Regular cardiac myocyte (primary cell): ENCODE results near the gene CFAP69. TPM values are rescaled to one million over a fixed set of nuclear protein-coding genes. Genes with fewer than 3 reads are reported as not detected.

Experiments used
- total RNA-seq: library from RNA; depleted of rRNA; stranded (reverse); fragments of >200 nt; gene quantifications from 2 replicates; pipeline ENCODE4 v1.2.3, GENCODE V29; 2014

CFAP69 gene, protein sequence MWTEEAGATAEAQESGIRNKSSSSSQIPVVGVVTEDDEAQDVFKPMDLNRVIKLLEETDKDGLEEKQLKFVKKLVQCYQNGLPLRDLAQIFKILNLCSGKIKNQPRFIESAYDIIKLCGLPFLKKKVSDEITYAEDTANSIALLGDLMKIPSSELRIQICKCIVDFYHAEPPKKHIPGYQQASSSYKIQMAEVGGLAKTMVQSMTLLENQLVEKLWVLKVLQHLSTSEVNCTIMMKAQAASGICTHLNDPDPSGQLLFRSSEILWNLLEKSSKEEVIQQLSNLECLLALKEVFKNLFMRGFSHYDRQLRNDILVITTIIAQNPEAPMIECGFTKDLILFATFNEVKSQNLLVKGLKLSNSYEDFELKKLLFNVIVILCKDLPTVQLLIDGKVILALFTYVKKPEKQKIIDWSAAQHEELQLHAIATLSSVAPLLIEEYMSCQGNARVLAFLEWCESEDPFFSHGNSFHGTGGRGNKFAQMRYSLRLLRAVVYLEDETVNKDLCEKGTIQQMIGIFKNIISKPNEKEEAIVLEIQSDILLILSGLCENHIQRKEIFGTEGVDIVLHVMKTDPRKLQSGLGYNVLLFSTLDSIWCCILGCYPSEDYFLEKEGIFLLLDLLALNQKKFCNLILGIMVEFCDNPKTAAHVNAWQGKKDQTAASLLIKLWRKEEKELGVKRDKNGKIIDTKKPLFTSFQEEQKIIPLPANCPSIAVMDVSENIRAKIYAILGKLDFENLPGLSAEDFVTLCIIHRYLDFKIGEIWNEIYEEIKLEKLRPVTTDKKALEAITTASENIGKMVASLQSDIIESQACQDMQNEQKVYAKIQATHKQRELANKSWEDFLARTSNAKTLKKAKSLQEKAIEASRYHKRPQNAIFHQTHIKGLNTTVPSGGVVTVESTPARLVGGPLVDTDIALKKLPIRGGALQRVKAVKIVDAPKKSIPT
- 1.2 and 9.0 TPM in 2 replicates for total RNA-seq

DNA sequence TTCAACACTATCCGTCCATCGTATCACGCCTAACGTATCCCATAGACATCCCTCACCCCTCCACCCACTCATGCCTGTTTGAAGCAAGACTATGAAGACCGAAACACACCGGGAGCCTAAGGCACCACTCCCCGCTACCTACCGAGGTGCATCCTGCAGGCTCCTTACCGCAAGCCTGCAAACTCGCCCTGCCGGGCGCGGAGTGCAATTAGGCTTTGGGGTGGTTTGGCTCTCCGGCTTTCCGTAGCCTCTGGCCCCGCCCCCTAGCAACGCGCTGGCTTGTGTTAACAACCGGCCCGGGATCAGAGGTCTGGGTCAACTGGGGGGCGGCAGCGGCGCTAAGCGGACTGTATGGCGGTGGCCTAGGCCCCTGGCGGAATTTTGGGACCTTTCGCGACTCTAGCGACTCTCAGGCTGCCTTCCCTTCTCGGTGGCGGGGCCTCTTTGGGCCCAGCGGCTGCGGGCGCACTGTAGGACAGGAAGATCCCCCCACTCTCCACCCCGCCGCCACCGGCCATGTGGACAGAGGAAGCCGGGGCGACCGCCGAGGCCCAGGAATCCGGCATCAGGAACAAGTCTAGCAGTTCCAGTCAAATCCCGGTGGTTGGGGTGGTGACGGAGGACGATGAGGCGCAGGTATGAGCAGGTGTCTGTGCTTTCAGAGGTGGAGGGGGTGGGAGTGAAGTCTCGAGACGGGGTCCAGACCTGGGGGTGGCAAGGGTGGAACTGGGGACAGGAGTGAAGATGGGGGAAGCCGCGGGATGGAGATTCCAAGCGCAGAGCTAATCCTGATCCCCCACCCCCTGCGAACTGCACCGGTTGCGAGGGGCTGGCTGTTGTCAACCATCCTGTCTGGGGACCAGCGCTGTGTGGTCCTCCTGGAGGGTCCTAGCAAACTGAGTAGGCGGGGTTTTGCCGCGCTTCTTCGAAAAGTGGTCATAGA is at the start of gene CFAP69:
TSS of gene CFAP69 (plus strand) at position 266 of the 943 bp plus-strand sequence. CDS start at position 517, 251 bp downstream.

GRCh38 chr7:90211391-90212148 is 33.4 kb upstream of the CFAP69 start, which contains the start of gene STEAP2:
Gene STEAP2 (plus strand): TSS chr7:90211740. CDS start chr7:90225083, 13,343 bp downstream.

GRCh38 chr7:90320801-90321494 is 76.0 kb downstream of the CFAP69 start, which contains the start of gene FAM237B:
Gene FAM237B (minus strand): TSS chr7:90321304. CDS start chr7:90319748, 1,556 bp downstream.

GRCh38 chr7:90346336-90347125 is 101.6 kb downstream of the CFAP69 start, which contains the start of gene GTPBP10:
Gene GTPBP10 (plus strand): TSS chr7:90346716. CDS start chr7:90346742, 26 bp downstream.

Other genes starting within 250 kb of the CFAP69 start
- gene STEAP1, start 90.7 kb upstream of the CFAP69 start, total RNA-seq, result 32.2 and 64.8 TPM in 2 replicates
- 9.2 and 36.9 TPM in 2 replicates for gene STEAP2, start 33.4 kb upstream of the CFAP69 start, total RNA-seq
- gene FAM237B, start 76.1 kb downstream of the CFAP69 start, total RNA-seq, result under 0.01 TPM in 1 of 2 replicates, not detected in the other
- 12.7 and 14.8 TPM in 2 replicates for gene GTPBP10, start 101.5 kb downstream of the CFAP69 start, total RNA-seq
- gene CLDN12, start 158.3 kb downstream of the CFAP69 start, total RNA-seq, result 34.1 and 62.6 TPM in 2 replicates
- not detected in 2 replicates for gene PTTG1IP2, start 224.5 kb downstream of the CFAP69 start, total RNA-seq